ENCODE measurements around the gene TRAPPC10.
"Not testable (repeated sequence)": the region's sequence is repeated elsewhere in the genome, so short reads cannot be mapped to it uniquely, and the experiment has no call there.

TRAPPC10 gene

GRCh38 chr21:44098964-44099363, 86.9 kb downstream of the TRAPPC10 start:
- DNase-seq = not testable (repeated sequence)

- peak; percentile 0 for DNase-seq
Observed at GRCh38 chr21:44107026-44107501, 95.0 kb downstream of the TRAPPC10 start, which contains the start of gene PWP2. Gene PWP2 (plus strand): TSS chr21:44107399. CDS start chr21:44107417, 18 bp downstream.

GRCh38 chr21:44107589-44107988, 95.5 kb downstream of the TRAPPC10 start:
- DNase-seq = not testable (repeated sequence)

GRCh38 chr21:44113702-44114371, 101.7 kb downstream of the TRAPPC10 start:
- DNase-seq = not testable (repeated sequence)

GRCh38 chr21:44122131-44122530, 110.0 kb downstream of the TRAPPC10 start:
- DNase-seq = not testable (repeated sequence)

GRCh38 chr21:44127827-44128226, 115.7 kb downstream of the TRAPPC10 start:
- not testable (repeated sequence) for DNase-seq

GRCh38 chr21:44133715-44134057, 121.6 kb downstream of the TRAPPC10 start:
- not testable (repeated sequence) for DNase-seq

GRCh38 chr21:44134732-44135131, 122.6 kb downstream of the TRAPPC10 start:
- DNase-seq = not testable (repeated sequence)

GRCh38 chr21:44138039-44138438, 125.9 kb downstream of the TRAPPC10 start:
- not testable (repeated sequence) for DNase-seq

GRCh38 chr21:44139787-44140551, 127.9 kb downstream of the TRAPPC10 start:
- not testable (repeated sequence) for DNase-seq

- not testable (repeated sequence) for DNase-seq
Observed at GRCh38 chr21:44140552-44140932, 128.4 kb downstream of the TRAPPC10 start.

- DNase-seq = not testable (repeated sequence)
Observed at GRCh38 chr21:44142470-44142869, 130.4 kb downstream of the TRAPPC10 start.

GRCh38 chr21:44143380-44143779, 131.3 kb downstream of the TRAPPC10 start:
- DNase-seq = not testable (repeated sequence)

GRCh38 chr21:44143996-44144395, 131.9 kb downstream of the TRAPPC10 start:
- DNase-seq = not testable (repeated sequence)

GRCh38 chr21:44144784-44145602, 132.9 kb downstream of the TRAPPC10 start:
- not testable (repeated sequence) for DNase-seq

- DNase-seq = not testable (repeated sequence)
Observed at GRCh38 chr21:44145616-44146015, 133.5 kb downstream of the TRAPPC10 start.

GRCh38 chr21:44147108-44147507, 135.0 kb downstream of the TRAPPC10 start:
- DNase-seq = not testable (repeated sequence)

- not testable (repeated sequence) for DNase-seq
Observed at GRCh38 chr21:44150255-44150654, 138.1 kb downstream of the TRAPPC10 start.

GRCh38 chr21:44153214-44153888, 141.2 kb downstream of the TRAPPC10 start:
- not testable (repeated sequence) for DNase-seq

GRCh38 chr21:44153889-44154228, 141.8 kb downstream of the TRAPPC10 start:
- DNase-seq = not testable (repeated sequence)

- not testable (repeated sequence) for DNase-seq
Observed at GRCh38 chr21:44154816-44155230, 142.7 kb downstream of the TRAPPC10 start.

- not testable (repeated sequence) for DNase-seq
Observed at GRCh38 chr21:44155231-44155993, 143.3 kb downstream of the TRAPPC10 start.
